ENCODE measurements around the gene MLPH. TPM values are rescaled to one million over a fixed set of nuclear protein-coding genes. Genes with fewer than 3 reads are reported as not detected.

Gene MLPH
- total and polyA plus RNA-seq, 2 donors (not counting 1 experiment from before 2014, with no cell fraction given) = not detected

DNA sequence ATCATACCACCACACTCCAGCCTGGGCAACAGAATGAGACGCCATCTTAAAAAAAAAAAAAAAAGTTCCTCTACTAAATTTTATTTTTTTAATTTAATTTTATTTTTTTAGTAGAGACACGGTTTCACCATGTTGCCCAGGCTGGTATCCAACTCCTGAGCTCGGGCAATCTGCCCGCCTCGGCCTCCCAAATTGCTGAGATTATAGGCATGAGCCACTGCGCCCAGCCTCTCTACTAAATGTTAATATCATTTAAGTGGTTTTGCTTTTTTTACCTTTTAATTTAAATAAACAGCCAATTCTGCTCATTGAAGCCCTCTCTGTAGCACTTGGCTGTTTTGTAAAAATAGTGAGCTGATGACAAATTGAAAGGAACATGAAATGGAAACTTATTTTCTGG, 94.3 kb downstream of the MLPH start:
- WGBS (ENCODE audit: insufficient coverage) = no CpG with 5 or more reads among the region's 6 CpGs
- no peak overlapping the region for H3K27ac Mint-ChIP-seq
- Histone ChIP-seq H3K4me1 (ENCODE audit: control insufficient read depth in 2 of 2, insufficient read depth in 2 of 2, low read length in 2 of 2) (peaks cover 0 to 4% of the 10 kb centered on the region in 2 donors), H3K27me3 (replicated peaks in 1 of 4; ENCODE audit: control extremely low read depth in 1 of 4, control insufficient read depth in 3 of 4, insufficient read depth in 4 of 4, low read length in 3 of 4) (peaks cover 0 to 7% (median 0%) of the 10 kb centered on the region in 4 experiments), H3K4me3 (ENCODE audit: control extremely low read depth in 1 of 5, extremely low read depth in 1 of 5, insufficient read depth in 1 of 5, low read depth in 2 of 5, low read length in 4 of 5) (no peak overlapping the region), H3K4me2 (replicated peaks; ENCODE audit: low read depth, low read length, poor library complexity, severe bottlenecking) (no peak overlapping the region), H3K79me2 (ENCODE audit: control insufficient read depth, insufficient read depth, low read length) (no peaks in the 10 kb centered on the region), H3K27ac (ENCODE audit: low read length in 2 of 2) (no peak overlapping the region), H3K36me3 (replicated peaks in 1 of 2; ENCODE audit: control extremely low read depth in 1 of 2, control insufficient read depth in 1 of 2, extremely low read depth in 1 of 2, insufficient read depth in 2 of 2, low read length in 1 of 2) (no peaks in the 10 kb centered on the region), H3K9ac (ENCODE audit: low read length) (no peak overlapping the region), H2AFZ (ENCODE audit: insufficient read depth, low read depth, low read length, poor library complexity, severe bottlenecking) (peak overlapping the region; percentile 19), H4K20me1 (ENCODE audit: control insufficient read depth, insufficient read depth, low read length, poor library complexity, severe bottlenecking) (no peaks in the 10 kb centered on the region), H3K9me3 (ENCODE audit: control extremely low read depth in 1 of 3, control insufficient read depth in 2 of 3, insufficient read depth in 1 of 3, low read length in 2 of 3) (no peaks in the 10 kb centered on the region)
- H3K27me3 Mint-ChIP-seq = peaks cover 9% of the 10 kb centered on the region
- H3K4me1 Mint-ChIP-seq = peaks cover 2% of the 10 kb centered on the region
- TF ChIP-seq EZH2 (IDR thresholded peaks at IDR 0.05; ENCODE audit: borderline replicate concordance, insufficient read depth, low read depth, low read length, poor library complexity, severe bottlenecking) = no peak
- TF ChIP-seq, protein P1, sequence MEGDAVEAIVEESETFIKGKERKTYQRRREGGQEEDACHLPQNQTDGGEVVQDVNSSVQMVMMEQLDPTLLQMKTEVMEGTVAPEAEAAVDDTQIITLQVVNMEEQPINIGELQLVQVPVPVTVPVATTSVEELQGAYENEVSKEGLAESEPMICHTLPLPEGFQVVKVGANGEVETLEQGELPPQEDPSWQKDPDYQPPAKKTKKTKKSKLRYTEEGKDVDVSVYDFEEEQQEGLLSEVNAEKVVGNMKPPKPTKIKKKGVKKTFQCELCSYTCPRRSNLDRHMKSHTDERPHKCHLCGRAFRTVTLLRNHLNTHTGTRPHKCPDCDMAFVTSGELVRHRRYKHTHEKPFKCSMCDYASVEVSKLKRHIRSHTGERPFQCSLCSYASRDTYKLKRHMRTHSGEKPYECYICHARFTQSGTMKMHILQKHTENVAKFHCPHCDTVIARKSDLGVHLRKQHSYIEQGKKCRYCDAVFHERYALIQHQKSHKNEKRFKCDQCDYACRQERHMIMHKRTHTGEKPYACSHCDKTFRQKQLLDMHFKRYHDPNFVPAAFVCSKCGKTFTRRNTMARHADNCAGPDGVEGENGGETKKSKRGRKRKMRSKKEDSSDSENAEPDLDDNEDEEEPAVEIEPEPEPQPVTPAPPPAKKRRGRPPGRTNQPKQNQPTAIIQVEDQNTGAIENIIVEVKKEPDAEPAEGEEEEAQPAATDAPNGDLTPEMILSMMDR (IDR thresholded peaks at IDR 0.05) = no peak
- no peak overlapping the region for H3K4me3 Mint-ChIP-seq
- DNase-seq (no peak), ATAC-seq (ENCODE audit: low read depth) (no peak)
- H3K9me3 Mint-ChIP-seq (ENCODE audit: insufficient read depth) = no peaks in the 10 kb centered on the region
- POLR2A ChIA-PET = interaction anchor here (0.7 to 0.8 kb wide), 2 partner anchors 68 to 192 kb away, joined by 3 to 5 read pairs; no protein-coding TSS in a partner anchor
- CTCF ChIA-PET = interaction anchor here (0.6 to 5.7 kb wide), 19 partner anchors 9 to 682 kb away, joined by 3 to 88 read pairs (median 3); no protein-coding TSS in a partner anchor
- intact Hi-C loops (cut with micrococcal nuclease) = loop anchor here (5.0 kb wide), 1 partner anchor 91 kb away; no protein-coding TSS in a partner anchor

Measured in B cell (primary cell).